NCI-H2107 (cell line): ENCODE data around the gene PPHLN1.

ENCODE experiments used
- DNase-seq: peaks from one replicate; lab custom pipeline; 2025; lab: John Stamatoyannopoulos, UW

PPHLN1 gene

DNA sequence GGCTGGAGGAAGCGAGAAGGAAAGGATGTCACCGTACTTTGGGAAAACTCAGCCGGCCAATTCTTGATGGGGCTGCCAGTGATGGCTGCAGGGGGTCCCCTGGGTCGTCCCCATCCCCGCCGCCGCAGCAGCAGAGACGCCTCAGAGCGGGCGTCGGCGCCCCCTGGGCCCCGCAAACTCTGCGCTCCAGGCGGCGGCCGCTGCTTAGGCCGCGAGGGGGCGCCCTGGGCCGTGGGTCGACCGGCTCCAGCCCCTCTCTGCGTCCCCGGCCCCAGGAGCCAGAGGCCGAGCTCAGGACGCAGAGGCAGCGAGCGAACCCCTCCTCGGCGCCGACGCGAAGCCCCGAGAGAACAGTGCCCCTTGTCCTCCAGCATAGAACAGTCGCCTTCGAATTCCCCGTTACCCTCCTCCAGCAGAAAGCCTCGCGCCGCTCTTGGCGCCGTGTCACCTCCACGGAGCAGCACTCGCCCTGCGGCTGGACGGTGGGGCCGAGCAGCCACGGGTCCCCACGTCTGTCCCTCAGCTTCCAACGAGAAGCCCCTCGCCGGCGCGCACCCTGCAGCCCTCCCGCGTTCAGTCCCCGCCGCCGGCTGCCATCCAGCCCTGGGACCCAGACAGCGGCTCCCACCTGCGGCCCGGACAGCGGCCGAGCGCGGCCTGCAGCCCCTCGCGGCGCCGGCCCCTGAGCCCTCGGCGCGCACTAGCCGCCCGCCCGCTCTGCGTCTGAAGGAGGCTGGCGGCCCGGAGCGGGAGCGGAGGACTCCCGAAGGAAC, 157.0 kb downstream of the PPHLN1 start:
- peak; percentile 24 for DNase-seq

DNA sequence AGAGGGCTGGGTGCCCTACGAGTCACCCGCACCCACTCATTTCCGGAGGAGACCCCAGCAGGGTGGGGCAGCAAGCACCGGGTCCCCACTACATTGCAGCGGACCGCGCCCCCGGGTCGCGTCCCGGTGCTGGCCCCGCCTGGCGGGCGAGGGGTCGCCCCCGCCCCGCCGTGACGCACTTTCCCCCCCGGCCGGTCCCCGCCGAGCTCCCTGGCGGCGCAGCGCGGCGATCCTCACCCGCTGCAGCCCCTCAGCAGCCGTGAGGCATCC, 157.5 kb downstream of the PPHLN1 start:
- DNase-seq: no peak

DNA sequence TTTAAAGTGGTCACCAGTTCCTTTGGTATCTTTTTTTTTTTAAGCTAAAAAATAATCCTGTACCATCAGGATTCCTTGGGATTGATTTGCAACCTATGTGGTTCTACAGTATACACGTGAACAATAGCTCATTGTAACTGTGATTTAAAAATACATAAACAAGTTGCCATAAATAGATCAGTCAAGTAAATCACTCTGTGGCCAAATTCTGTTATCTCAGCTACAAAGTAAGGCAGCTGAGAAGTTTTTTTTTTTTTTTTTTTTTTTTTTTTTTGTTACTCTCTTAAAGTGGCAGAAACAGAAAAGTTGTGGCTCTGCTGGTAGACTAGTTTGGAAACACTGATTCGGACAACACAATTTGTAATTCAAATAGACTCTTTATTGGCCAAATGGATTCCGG, 159.0 kb downstream of the PPHLN1 start:
- no peak for DNase-seq

DNA sequence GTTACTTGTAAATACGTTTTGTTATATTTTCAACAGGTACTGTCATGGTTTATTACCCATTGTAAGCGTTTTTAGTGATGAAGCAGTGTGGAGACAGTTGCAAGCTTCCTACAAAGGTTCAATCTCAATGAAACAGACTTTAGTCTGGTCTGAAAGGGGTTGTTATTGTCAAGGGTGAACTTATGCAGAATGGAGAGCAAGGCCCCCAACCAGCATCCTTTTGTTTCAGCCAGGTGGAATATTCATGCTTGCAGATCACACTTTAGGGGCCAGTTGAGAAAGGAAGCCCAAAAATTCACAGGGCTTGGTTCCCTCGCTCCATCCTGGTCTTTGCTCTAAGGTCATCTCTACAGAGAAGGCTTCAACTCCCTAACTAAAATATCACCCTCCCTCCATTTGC, 159.9 kb downstream of the PPHLN1 start:
- DNase-seq: no peak

DNA sequence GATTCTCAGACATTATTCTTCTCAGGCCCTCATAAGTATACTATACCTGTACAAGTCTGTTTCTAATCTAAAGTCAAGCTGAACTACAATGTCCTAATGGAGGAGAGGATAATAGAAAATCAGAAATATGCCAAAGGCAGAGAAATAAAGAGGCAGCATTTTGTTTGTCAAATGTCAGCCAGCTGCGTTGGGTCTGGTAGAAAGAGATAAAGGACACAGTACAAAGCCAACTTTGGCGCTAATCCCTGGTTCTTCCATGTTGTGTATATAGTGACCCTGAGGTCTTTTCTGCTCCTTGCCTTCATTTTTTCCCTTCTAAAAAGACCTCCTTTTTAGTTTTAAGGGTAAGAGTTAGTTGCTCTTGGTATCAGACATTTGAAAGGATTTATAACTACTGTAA, 160.4 kb downstream of the PPHLN1 start:
- no peak for DNase-seq

DNA sequence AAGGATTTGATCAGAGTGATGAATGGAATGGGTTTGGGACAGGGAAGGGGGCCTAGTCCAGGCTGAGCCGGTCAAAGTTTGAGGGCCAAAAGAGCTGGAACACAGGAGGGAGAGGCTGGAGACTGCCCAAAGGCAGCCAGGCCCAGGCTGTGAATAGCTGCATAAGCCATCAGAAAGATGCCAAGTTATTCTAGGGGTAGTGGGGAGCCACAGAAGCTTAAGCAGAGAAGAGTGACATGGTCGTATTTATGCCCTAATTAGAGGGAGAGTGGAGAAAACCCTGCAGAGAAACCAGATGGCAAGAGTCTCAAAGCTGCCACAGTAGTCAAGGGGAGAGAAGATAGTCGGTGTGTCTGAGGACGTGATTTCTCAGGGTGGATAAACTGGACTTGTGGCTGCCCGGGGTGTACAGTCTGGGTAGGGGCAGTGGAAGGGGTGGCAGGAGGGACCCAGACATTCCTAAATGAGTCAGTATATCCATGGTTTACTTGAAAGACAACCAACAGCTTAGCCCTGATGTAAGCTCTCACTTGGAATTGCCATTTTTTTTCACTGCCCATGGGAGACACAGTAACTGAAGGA, 164.4 kb downstream of the PPHLN1 start:
- no peak for DNase-seq
